Caki2 (cell line): ENCODE measurements around the gene POLE2. TPM values are rescaled to one million over a fixed set of nuclear protein-coding genes. Genes with fewer than 3 reads are reported as not detected.
A peak's percentile ranks its signal among the peaks of the same experiment; 100 is the strongest.
"Not testable (repeated sequence)": the region's sequence is repeated elsewhere in the genome, so short reads cannot be mapped to it uniquely, and the experiment has no call there.

ENCODE experiments used
- DNase-seq: peaks from one replicate; pipeline ENCODE4 v3.0.0-alpha.2; 2015; ENCODE audit warnings: low read depth
- in situ Hi-C: cut with HindIII; loops from 2 replicates; pipeline ENCODE4 v1.10.0; 2016; ENCODE audit warnings: low sequenced_read_pairs, low pct_unique_long_range_greater_than_20kb, mixed read lengths
- total RNA-seq: library from RNA; depleted of rRNA; stranded (reverse); fragments of >200 nt; shearing (Covaris generic); gene quantifications from 2 replicates; pipeline ENCODE4 v1.2.3, GENCODE V29; 2014; ENCODE audit warnings: low replicate concordance; rRNA removed

The POLE2 gene, protein sequence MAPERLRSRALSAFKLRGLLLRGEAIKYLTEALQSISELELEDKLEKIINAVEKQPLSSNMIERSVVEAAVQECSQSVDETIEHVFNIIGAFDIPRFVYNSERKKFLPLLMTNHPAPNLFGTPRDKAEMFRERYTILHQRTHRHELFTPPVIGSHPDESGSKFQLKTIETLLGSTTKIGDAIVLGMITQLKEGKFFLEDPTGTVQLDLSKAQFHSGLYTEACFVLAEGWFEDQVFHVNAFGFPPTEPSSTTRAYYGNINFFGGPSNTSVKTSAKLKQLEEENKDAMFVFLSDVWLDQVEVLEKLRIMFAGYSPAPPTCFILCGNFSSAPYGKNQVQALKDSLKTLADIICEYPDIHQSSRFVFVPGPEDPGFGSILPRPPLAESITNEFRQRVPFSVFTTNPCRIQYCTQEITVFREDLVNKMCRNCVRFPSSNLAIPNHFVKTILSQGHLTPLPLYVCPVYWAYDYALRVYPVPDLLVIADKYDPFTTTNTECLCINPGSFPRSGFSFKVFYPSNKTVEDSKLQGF
- 37.1 and 60.2 TPM in 2 replicates for total RNA-seq

GRCh38 chr14:49687942-49688700 is at the start of gene POLE2:
POLE2 (minus strand) TSS chr14:49688214; CDS start chr14:49688203, 11 bp downstream.
- DNase-seq: peak; percentile 77
- in situ Hi-C loops: no loop called here

GRCh38 chr14:49735669-49736068 is 47.7 kb upstream of the POLE2 start:
- in situ Hi-C loops, DNase-seq: not testable (repeated sequence)

GRCh38 chr14:49733836-49734235 is 45.8 kb upstream of the POLE2 start:
- in situ Hi-C loops: no loop called here
- DNase-seq: no peak

DNA sequence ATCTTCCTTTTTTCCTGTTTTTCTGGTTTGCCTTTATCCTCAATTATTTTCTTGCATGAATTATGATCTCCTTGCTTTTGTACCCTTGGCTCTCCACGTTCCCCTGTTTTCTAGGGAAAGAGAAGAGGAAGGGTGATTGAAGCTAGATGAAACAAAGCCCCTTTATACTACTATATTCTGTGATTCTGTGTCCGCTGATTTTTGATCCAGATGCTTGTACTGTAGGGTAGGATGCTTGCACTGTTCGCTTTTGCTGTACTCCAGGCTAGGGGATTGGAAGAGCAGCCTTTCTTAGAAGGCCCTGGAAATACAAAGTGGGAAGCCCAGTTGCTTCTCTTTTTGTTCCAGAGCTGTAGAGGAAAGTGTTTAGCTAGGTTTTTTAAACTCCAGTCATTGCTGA is 44.9 kb upstream of the POLE2 start:
- DNase-seq: no peak
- in situ Hi-C loops: no loop called here

DNA sequence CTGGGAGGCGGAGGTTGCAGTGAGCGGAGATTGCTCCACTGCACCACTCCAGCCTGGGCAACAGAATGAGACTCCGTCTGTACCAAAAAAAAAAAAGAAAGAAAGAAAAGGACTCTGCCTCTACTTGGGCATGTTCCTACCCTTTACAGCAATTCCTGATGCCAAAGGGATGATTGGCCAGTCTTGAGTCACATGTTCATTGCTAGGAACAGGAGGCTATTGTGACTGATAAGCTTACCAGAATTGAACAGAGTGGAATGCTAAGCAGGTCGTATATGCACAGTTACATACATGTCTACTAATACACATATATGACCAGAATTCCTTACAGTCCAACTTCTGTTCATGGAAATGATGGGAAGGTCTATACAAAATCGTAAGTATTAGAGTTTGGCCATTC is 39.2 kb upstream of the POLE2 start:
- DNase-seq: no peak
- in situ Hi-C loops: no loop called here

- in situ Hi-C loops, DNase-seq: not testable (repeated sequence)
These were observed 33.9 kb upstream of the POLE2 start for GRCh38 chr14:49721733-49722435.

DNA sequence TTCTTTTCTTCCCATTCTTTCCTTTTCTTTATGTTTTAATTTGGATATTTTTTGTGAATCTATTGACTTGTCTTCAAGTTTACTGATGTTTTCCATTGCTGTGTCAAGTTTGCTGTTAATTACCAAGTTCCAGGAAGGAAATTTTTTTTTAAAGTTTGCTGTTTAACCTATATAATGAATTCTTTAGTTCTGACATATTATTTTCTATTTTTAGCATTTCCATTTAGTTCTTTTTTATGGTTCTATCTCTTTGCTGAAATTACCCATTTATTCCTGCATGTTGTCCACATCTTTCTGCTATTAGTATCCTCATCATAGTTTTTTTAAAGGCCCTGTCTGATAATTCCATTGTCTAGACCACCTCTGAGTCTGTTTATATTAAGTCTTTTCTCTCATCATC is 32.7 kb upstream of the POLE2 start:
- no peak for DNase-seq
- in situ Hi-C loops: no loop called here

DNA sequence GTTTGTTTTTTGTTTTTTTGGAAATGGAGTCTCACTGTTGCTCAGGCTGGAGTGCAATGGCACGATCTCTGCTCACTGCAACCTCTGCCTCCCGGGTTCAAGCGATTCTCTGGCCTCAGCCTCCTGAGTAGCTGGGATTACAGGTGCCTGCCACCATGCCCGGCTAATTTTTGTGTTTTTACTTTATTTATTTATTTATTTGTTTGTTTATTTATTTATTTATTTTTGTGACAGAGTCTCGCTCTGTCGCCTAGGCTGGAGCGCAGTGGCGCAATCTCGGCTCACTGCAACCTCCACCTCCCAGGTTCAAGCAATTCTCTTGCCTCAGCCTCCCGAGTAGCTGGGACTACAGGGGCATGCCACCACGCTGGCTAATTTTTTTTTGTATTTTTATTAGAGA is 23.0 kb upstream of the POLE2 start:
- DNase-seq, in situ Hi-C loops: not testable (repeated sequence)

GRCh38 chr14:49704471-49704870 is 16.5 kb upstream of the POLE2 start:
- in situ Hi-C loops: loop anchor here (10.0 kb wide), 1 partner anchor 50 kb away; no protein-coding TSS in a partner anchor
- DNase-seq: not testable (repeated sequence)

DNA sequence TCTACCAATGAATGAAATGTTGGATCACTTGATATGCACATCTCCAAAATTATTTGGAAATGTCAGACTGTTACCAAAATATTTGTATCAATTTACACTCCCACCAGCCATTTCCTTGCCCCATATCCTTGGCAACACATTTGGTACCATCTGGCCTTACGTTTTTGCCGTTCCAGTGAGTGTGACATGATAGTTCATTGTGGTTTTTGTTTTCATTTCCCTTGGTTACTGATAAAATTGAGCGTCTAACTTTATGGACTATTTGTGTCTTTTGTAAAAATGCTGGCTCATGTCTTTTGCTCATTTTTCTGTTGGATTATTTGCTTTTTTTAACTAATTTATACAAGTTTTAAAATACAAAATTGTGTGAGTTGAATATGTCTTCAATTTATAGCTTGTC is 16.0 kb upstream of the POLE2 start:
- DNase-seq: no peak
- in situ Hi-C loops: loop anchor here (10.0 kb wide), 1 partner anchor 51 kb away; no protein-coding TSS in a partner anchor

GRCh38 chr14:49702725-49703124 is 14.7 kb upstream of the POLE2 start:
- in situ Hi-C loops: loop anchor here (10.0 kb wide), 1 partner anchor 52 kb away; no protein-coding TSS in a partner anchor
- no peak for DNase-seq

GRCh38 chr14:49693735-49694124 is 5.7 kb upstream of the POLE2 start:
- DNase-seq, in situ Hi-C loops: not testable (repeated sequence)

GRCh38 chr14:49692811-49693734 is 5.1 kb upstream of the POLE2 start, which contains the start of gene KLHDC1:
KLHDC1 (plus strand) TSS chr14:49693120; CDS start chr14:49693195, 75 bp downstream.
- peak; percentile 79 for DNase-seq
- in situ Hi-C loops: no loop called here

DNA sequence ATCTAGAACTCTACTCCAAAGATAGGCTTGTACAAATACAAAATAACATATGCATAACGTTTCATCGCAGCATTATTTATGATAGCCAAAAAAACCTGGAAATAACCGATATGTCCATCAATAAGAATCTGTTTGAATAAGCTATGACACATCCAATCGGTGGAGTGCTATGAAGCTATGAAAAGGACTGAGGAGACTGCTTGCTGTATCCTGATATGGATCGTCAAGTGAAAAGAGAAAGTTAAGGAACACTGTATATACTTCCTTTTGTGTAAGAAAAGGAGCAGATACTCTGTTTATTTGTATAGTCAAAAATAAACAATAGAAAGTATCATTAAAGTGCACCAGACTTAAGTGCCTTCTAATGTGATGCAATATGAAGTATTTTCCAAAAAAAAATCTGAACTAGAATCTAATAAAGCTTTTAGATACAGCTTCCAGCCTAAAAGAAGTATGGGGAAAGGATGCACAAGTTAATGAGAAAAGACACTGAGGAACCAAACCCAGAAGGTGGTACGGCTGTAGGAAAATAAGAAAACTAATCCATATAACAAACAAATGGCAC is 4.3 kb upstream of the POLE2 start:
- no peak for DNase-seq
- in situ Hi-C loops: no loop called here

GRCh38 chr14:49691031-49691430 is 3.0 kb upstream of the POLE2 start:
- peak; percentile 32 for DNase-seq

GRCh38 chr14:49688701-49689030 is 652 bp upstream of the POLE2 start:
- no peak for DNase-seq
- in situ Hi-C loops: no loop called here

More at GRCh38 chr14:49691031-49691430, 3.0 kb upstream of the POLE2 start:
- in situ Hi-C loops: no loop called here

GRCh38 chr14:49686425-49686824 is 1.6 kb downstream of the POLE2 start:
- DNase-seq: no peak
- in situ Hi-C loops: no loop called here
